22Rv1 (cell line): ENCODE measurements around the gene AGRP.

Source experiments
- CTCF ChIP-seq: fragments of 450-650 bp; IDR thresholded peaks from 2 replicates; pipeline ENCODE4 v1.5.1; 2017; ENCODE audit warnings: mild to moderate bottlenecking
- ZFX ChIP-seq: fragments of 450-650 bp; IDR thresholded peaks from 2 replicates; pipeline ENCODE4 v1.6.1; 2017; ENCODE audit warnings: antibody characterized with exemption, borderline replicate concordance

DNA sequence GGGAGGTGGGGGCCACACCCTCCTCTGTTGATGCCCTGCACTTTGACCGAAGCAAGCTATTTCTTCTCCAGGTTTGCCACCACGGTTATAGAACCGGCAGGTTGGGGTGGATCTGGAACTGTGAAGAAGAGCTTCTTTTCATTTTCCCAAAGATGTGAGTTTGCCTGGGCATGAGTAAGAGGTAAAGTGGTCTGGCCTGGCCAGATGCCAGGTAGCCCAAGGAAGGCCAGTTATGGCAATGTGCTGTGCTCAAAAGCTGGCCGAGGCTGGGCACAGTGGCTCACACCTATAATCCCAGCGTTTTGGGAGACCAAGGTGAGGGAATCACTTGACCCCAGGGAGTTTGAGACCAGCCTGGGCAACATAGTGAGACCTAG lies 21.1 kb downstream of the AGRP start:
- TF ChIP-seq CTCF (no peak), ZFX (no peak)
